Stimulated activated CD8-positive, alpha-beta memory T cell treated with anti-CD3 and anti-CD28 coated beads, Interleukin-7, amount 100 ng/mL, for 4 hours (primary cell): ENCODE data around the gene CSDE1.

Experiments used
- DNase-seq, 2 donors: peaks; one replicate each; pipeline ENCODE4 v3.0.0-alpha.2; 2020; ENCODE audit warnings: low read depth in 2 of 2

Gene CSDE1

DNA sequence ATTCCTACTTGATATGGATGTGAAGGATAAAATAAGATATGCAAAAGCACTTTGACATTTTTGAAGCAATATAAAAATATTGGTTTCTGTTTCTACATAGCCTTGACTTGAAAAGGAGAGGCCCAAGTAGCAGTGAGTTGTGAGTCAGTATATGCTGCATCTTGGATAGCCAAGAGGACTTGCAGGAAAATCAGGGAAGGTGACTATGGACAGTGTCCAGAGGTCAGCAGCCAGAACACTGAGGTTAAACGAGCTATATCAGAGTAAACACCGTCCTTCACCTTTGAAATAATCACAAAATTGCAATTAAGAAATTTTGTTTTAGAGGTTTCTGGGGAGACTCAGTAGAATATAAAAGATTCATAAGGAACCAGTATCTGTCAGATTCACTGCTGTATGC, 55.9 kb downstream of the CSDE1 start:
- DNase-seq: no peak

DNA sequence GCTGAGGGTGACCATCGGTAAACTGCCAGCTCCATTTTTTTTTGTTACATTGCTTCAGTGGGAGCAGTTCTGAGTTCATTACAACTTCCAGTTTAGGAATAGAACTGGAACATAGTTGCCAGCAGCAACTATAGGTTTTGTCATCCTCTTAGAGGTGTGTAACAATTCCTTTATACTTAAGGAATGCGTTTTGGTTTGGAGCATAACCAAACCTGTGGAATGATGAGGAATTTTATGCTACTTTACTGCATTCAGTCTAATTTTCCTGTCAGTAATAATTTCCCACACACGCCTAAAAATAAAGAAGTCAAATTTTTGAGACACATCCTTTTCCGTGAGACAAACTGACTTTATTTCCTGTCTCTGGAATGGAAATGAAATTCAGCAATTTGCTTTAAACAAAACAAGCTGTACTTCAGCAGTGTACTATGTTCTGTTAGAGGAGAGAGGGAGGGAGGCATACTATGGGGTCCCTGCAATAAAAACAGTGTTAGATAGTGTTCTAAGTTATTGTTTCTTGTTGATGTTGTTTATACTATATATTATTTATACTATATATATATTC, 57.7 kb downstream of the CSDE1 start:
- no peak for DNase-seq

DNA sequence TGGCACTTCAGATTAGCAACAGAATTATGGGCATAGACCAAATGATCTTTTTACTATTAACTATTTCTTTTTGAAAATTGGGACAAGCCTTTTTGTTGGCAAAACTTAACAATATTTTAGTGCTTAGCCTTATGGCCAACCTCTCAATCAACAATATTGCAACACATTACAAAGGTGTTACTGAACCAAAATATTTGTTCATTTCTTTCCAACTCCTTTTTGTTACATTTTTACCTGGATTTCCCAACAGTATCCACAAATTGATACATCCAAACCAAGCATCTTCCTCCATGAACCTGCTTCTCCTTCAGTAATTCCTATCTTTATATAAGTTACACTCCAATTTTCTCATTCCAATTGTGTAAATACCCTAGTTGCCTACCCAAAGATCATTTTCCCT, 61.0 kb downstream of the CSDE1 start:
- DNase-seq: no peak

DNA sequence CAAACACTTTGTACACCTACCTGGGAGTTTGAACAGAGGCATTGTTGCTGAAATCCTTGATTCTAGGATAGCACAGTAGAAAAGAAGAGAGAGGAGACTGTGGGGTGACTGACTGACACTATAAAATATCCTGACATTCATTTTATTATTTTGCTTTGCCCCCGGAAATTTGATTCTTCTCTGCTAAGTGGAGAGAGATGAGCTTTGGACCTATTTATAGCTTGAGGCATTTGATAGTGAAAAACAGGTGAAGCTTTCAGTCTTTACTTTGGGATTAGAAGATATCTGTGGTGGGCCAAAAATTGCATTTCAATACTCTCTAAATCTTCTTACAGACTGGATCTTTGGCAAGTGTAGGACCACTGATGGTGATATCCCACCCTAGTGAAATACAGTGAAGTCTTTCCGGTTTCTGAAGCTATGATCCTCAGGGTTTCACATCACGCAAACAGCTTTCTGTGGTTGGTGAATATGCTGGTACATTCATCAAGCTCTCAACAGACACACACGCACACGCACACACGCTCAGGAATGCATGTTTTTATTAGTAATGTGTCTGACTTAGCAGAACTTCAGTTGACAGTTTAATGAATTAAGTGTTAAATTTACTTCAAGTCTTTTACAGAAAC, 62.2 kb downstream of the CSDE1 start, which contains the start of gene AMPD1:
AMPD1 (minus strand) TSS at position 117 of the 629 bp plus-strand sequence; CDS start at position 42, 75 bp downstream.
- no peak for DNase-seq

DNA sequence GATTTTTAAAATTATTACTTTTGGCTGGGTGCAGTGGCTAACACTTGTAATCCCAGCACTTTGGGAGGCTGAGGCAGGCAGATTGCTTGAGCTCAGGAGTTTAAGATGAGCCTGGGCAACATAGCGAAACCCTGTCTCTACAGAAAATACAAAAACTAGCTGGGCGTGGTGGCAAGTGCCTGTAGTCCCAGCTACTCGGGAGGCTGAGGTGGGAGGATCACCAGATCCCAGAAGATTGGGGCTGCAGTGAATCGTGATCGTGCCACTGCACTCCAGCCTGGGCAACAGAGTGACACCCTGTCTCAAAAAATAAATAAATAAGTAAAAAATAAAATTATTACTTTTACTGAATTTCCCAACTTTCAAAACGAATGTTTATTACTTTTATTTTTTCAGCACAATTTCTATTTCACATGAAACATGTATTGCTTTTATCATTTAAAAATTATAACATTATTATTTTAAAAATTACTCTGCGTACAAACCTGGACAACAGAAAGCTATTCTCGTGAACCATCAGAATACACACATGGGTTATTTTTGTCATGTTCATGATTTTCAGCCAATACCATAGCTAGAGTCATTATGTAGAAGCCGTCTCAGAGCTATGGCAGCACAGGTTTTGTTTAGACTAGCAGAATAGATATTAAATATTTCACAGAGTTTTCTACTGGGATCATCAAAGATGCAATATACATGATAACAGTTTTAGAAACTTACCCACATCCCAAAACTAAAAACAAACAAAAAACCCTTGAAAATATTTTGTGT, 63.1 kb downstream of the CSDE1 start:
- DNase-seq: no peak

GRCh38 chr1:114692947-114693346, 64.8 kb downstream of the CSDE1 start:
- DNase-seq: no peak

DNA sequence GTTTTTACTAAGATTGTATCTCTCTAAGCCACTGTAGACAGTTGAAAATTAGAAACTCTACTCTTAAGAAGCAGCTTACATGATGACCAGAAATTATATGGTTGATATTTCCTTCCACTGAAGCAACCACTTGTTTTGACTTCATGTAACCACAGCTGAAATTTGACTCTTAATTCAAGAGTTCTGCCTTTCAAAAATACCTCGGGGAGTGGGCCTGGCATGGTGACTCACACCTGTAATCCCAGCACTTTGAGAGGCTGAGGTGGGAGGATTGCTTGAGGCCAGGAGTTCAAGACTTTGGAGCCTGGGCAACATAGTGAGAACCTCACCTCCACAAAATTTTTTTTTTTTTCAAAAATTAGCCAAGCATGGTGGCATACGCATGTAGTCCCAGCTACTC, 66.7 kb downstream of the CSDE1 start:
- no peak for DNase-seq

GRCh38 chr1:114690148-114690547, 67.6 kb downstream of the CSDE1 start:
- DNase-seq: no peak

DNA sequence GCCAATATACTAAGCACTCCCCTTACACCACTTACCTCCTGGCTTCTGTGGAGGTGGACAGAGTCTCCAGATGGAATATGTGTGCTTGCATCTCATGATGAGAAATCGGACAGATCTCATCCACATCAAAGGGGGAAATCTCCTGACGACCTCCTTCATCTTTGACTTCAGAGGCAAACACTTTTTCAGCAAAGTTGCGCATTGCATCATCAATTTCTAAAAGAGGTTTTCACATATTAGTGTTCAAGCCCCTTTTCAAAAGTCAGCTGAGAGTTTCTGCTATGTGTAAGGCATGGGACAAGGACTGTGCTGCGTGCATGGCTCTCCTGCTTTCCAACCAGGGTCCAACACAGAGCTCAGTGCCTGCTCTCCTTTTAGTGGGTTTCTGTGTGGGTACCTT, 69.3 kb downstream of the CSDE1 start:
- DNase-seq: no peak

DNA sequence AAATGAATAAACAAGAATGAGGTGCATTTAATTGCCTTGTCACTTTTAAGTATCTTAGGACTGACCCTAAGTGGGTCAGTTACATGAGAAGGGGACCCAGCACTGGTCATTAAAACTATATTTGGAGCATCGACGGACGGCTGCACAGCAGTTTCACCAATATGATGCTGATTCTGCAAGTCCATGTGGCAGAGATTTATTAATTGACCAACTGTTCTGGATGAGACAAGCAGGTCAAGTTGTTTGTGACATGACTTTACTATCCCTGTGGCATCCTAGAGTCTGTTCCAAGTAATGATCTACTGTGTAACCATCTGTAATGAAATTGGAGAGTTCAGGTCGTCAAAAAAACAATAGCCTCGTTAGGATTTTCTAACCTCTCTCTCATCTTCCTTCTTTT, 71.9 kb downstream of the CSDE1 start:
- DNase-seq: no peak

GRCh38 chr1:114677691-114678090, 80.1 kb downstream of the CSDE1 start:
- no peak for DNase-seq

DNA sequence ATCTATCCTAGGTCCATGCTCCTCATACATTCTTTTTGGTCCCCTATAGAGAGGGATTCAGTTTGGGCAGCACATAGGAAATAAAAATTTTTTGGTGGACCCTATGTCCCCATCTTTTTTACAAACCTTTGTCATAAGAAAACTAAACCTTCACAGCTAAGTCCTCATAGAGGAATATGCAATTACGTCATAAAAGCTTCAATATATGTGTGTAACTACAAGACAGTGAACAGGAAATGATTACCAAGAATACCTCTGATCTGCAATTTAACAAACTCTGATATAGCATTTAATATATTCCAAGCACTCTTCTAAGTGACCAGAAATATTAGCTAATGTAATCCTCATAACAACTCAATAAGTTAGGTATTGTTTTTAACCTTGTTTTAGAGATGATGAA, 81.7 kb downstream of the CSDE1 start:
- no peak for DNase-seq

- DNase-seq: no peak
These were observed 85.9 kb downstream of the CSDE1 start for GRCh38 chr1:114671939-114672275.

DNA sequence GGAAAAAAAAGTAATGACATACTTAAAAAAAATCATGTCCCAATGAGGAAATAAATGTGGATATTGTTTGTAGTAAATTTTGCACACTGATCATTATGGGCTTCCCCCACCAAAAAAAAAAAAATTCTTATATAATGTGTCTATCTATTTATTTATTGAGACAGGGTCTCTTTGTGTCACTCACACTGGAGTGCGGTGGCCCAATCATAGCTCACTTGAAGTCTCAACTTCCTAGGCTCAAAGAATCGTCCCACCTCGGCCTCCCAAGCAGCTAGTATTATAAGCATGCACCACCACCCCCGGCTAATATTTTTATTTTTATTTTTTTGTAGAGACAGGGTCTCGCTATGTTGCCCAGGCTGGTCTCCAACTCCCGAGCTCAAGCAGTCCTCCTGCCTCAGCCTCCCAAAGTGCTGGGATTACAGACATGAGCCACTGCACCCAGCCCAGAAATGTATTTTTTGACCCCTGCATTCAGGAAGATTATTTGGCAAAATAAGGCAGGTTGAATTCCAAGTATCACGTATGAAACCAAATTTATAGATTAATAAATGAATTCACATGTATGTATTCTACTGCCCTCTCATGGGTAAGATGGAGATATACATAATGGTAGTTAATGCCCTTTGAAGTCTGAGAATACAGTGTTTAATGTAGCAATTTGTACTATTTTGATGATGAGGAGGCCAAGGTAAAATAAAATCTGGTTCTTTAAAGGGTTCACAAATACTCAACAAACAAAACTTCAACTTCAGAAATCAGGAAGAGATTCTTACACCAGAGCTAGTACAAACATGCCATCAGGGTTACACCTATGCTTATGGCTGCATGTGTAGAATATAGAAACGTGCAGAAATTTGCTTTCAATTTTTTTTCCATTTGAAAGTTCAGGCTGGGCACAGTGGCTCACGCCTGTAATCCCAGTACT, 86.5 kb downstream of the CSDE1 start:
- DNase-seq: no peak

GRCh38 chr1:114670083-114671010, 87.4 kb downstream of the CSDE1 start:
- peak; percentile 76 to 82 for DNase-seq

GRCh38 chr1:114669562-114670082, 88.2 kb downstream of the CSDE1 start, which contains the start of gene DENND2C:
DENND2C (minus strand) TSS chr1:114670049; CDS start chr1:114625984, 44,065 bp downstream.
- DNase-seq: no peak

DNA sequence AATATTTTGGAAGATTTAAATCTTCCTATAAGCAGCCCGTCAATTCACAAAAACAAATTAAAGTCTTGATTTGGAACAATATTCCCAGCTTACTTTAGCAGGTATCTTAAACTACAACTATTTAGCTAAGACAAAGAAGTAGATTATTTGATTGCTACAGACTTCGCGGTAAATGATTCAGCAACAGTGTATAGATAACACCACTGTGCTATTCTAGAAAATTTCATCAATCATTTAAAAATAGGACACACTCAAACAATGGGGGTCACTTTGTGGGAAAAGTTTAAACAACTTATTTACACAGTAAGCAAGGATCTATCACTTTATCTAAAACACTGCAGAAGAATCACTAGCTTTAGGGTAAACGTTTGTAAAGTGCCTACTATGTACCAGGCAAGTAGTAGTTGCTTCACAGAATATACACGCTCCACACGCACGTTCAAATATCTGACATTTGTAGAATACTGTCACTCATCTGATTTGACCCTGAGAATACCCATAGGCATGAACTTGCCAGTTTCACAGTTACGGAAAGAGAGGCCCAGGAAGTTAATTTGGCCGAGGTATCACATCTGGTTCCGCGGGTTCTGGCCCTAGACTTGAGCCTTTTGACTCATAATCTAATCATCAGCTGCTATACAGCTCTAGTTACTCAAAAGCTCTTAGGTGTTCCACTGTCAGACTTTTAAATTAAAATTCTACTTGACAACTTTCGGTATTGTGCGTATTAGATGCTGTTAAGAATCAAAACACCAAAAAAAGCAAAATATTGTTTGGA, 88.8 kb downstream of the CSDE1 start:
- DNase-seq: no peak

GRCh38 chr1:114668373-114668772, 89.4 kb downstream of the CSDE1 start:
- DNase-seq: no peak

- no peak for DNase-seq
These were observed 90.8 kb downstream of the CSDE1 start for GRCh38 chr1:114666954-114667353.
